ENCODE results near the gene PCAT7.

DNA sequence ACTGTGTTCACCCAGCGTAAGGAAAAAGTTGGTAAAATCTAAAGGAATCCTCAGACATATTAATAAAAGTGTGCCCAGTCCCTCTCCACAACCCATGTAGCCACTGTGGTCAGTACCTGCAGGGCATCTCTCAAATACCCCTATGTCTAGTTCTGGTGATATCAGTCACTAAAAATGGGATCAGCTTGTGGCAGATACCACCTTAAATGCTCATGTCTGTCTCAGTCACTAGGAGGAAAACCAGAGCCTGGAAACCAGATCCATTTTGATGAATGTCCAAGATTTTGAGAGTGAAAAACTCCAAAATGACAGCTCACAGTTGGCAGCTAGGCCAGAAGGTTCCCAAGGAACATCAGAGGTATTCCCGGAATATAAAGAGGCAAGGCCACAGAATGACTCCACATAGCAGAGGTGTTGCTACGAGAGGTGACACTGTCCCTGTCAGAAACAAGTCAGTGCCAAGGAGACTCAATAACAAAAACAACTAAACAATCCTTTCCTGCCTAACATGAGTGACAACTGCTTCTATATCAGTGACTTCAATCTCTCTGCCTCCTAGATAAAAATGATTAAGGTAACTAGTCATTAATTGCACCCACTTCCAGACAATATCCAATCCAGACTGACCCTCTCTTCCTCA, 13.5 kb downstream of the PCAT7 start:
- TF ChIP-seq, protein P1, sequence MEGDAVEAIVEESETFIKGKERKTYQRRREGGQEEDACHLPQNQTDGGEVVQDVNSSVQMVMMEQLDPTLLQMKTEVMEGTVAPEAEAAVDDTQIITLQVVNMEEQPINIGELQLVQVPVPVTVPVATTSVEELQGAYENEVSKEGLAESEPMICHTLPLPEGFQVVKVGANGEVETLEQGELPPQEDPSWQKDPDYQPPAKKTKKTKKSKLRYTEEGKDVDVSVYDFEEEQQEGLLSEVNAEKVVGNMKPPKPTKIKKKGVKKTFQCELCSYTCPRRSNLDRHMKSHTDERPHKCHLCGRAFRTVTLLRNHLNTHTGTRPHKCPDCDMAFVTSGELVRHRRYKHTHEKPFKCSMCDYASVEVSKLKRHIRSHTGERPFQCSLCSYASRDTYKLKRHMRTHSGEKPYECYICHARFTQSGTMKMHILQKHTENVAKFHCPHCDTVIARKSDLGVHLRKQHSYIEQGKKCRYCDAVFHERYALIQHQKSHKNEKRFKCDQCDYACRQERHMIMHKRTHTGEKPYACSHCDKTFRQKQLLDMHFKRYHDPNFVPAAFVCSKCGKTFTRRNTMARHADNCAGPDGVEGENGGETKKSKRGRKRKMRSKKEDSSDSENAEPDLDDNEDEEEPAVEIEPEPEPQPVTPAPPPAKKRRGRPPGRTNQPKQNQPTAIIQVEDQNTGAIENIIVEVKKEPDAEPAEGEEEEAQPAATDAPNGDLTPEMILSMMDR (conservative IDR thresholded peaks at IDR 0.05; ENCODE audit: low read depth, low read length), result no peak
- no peak for TF ChIP-seq EZH2 (IDR thresholded peaks at IDR 0.05; ENCODE audit: borderline replicate concordance, low read depth, low read length, poor library complexity, severe bottlenecking)

Data from A673 (cell line).